H1 (cell line): ENCODE measurements around the gene NAV2. TPM values are rescaled to one million over a fixed set of nuclear protein-coding genes. Genes with fewer than 3 reads are reported as not detected.

Source experiments
- CTCF ChIA-PET: fragments of 300-600 bp; sonication (Branson Sonifier 250); formaldehyde crosslinking; loops from one replicate; lab custom pipeline; 2021; ENCODE audit not compliant: partially characterized antibody; lab: Charles Lee
- POLR2A ChIA-PET: fragments of 300-600 bp; sonication (Branson Sonifier 250); formaldehyde crosslinking; loops from one replicate; lab custom pipeline; 2021; ENCODE audit warnings: inconsistent platforms; ENCODE audit not compliant: partially characterized antibody; lab: Charles Lee
- DNase-seq, 2 experiments: peaks; one replicate each; pipeline versions ENCODE4 v3.0.0 to v3.0.0-alpha.2; 2010 to 2022; ENCODE audit warnings: low spot score in 2 of 2, low read depth in 1 of 2, mixed read lengths in 1 of 2
- FAIRE-seq: peaks from 2 replicates; lab custom pipeline; 2011; peaks lifted over from hg19 to GRCh38; lab: Jason Lieb, UNC
- H2AFZ ChIP-seq: 2 replicates; pipeline ENCODE4 v1.8.1; 2012; ENCODE audit warnings: low read length, inconsistent platforms
- H2AK5ac ChIP-seq: 2 replicates; pipeline ENCODE4 v1.6.1; 2013; ENCODE audit warnings: low read depth, low read length
- H2BK120ac ChIP-seq: replicated peaks from 2 replicates; pipeline ENCODE3; 2013; ENCODE audit warnings: low read depth, low read length, inconsistent platforms
- H2BK12ac ChIP-seq: 2 replicates; pipeline ENCODE4 v1.6.1; 2013; ENCODE audit warnings: low read depth, low read length
- H2BK15ac ChIP-seq: 2 replicates; pipeline ENCODE4 v1.6.1; 2013; ENCODE audit warnings: low read length
- H2BK20ac ChIP-seq: 2 replicates; pipeline ENCODE4 v1.6.1; 2013; ENCODE audit warnings: low read length
- H2BK5ac ChIP-seq: 2 replicates; pipeline ENCODE4 v1.6.1; 2013; ENCODE audit warnings: low read depth, low read length
- H3K14ac ChIP-seq: 2 replicates; pipeline ENCODE4 v1.6.1; 2013; ENCODE audit warnings: inconsistent platforms; ENCODE audit not compliant: insufficient read length
- H3K18ac ChIP-seq: 2 replicates; pipeline ENCODE4 v1.6.1; 2013; ENCODE audit warnings: low read length; ENCODE audit errors: extremely low read depth
- H3K23ac ChIP-seq: 2 replicates; pipeline ENCODE4 v1.6.1; 2013; ENCODE audit warnings: inconsistent platforms; ENCODE audit not compliant: insufficient read length
- H3K23me2 ChIP-seq: 2 replicates; pipeline ENCODE4 v1.6.1; 2013; ENCODE audit warnings: low read depth, low read length
- H3K27ac ChIP-seq: 2 replicates; pipeline ENCODE4 v1.6.1; 2011; ENCODE audit warnings: low read depth, low read length, inconsistent platforms
- H3K27me3 ChIP-seq, 4 experiments: replicated peaks in 1 of 4; 1 replicate in 1 of 4; 2 replicates in 3 of 4; pipeline versions ENCODE4 v1.6.1 to v1.8.1; 2011 to 2013; ENCODE audit warnings: low read length in 3 of 4, mild to moderate bottlenecking in 3 of 4, inconsistent platforms in 2 of 4, mixed read lengths in 2 of 4, moderate library complexity in 1 of 4; ENCODE audit not compliant: control insufficient read depth in 3 of 4, insufficient read depth in 3 of 4; ENCODE audit errors: extremely low read depth in 1 of 4
- H3K36me3 ChIP-seq, 4 experiments: 2 replicates each; pipeline versions ENCODE4 v1.6.1 to v1.8.1; 2011 to 2013; ENCODE audit warnings: mild to moderate bottlenecking in 4 of 4, low read length in 3 of 4, moderate library complexity in 2 of 4, control low read depth in 1 of 4, inconsistent platforms in 1 of 4; ENCODE audit not compliant: insufficient read depth in 4 of 4, control insufficient read depth in 2 of 4
- H3K4ac ChIP-seq: replicated peaks from 2 replicates; pipeline ENCODE3; 2013; ENCODE audit warnings: low read length, low read depth, mixed read lengths, inconsistent platforms; ENCODE audit not compliant: insufficient read length
- H3K4me1 ChIP-seq, 4 experiments: replicated peaks in 1 of 4; 1 replicate in 1 of 4; 2 replicates in 3 of 4; pipeline versions ENCODE4 v1.6.1 to v1.8.1; 2011 to 2013; ENCODE audit warnings: low read length in 3 of 4, inconsistent platforms in 2 of 4, mixed read lengths in 1 of 4; ENCODE audit not compliant: insufficient read depth in 4 of 4, control insufficient read depth in 3 of 4
- H3K4me2 ChIP-seq, 2 experiments: 2 replicates each; pipeline versions ENCODE4 v1.6.1 to v1.8.1; 2011 to 2013; ENCODE audit warnings: low read depth in 2 of 2, low read length in 2 of 2, control low read depth in 1 of 2, inconsistent platforms in 1 of 2, mild to moderate bottlenecking in 1 of 2; ENCODE audit not compliant: insufficient read depth in 1 of 2
- H3K4me3 ChIP-seq, 4 experiments: fragments of 200-600, 300-600 bp in 1 of 4; sonication (generic), shearing (Covaris generic), sonication (Bioruptor Twin) in 1 of 4; 2 replicates each; pipeline versions ENCODE4 v1.5.1 to v1.8.1; 2011 to 2016; ENCODE audit warnings: low read length in 4 of 4, low read depth in 3 of 4, control low read depth in 2 of 4, inconsistent platforms in 2 of 4, mild to moderate bottlenecking in 2 of 4, mixed read lengths in 1 of 4, moderate library complexity in 1 of 4; ENCODE audit not compliant: insufficient read depth in 2 of 4; ENCODE audit errors: extremely low read depth in 1 of 4
- H3K56ac ChIP-seq: replicated peaks from 2 replicates; pipeline ENCODE3; 2013; ENCODE audit warnings: low read depth, mild to moderate bottlenecking, mixed read lengths, low read length, inconsistent platforms; ENCODE audit not compliant: insufficient read length
- H3K79me1 ChIP-seq: 2 replicates; pipeline ENCODE4 v1.6.1; 2013; ENCODE audit warnings: low read depth, low read length, control low read depth
- H3K79me2 ChIP-seq, 2 experiments: 2 replicates each; pipeline versions ENCODE4 v1.6.1 to v1.8.1; 2012 to 2013; ENCODE audit warnings: low read length in 2 of 2, mild to moderate bottlenecking in 2 of 2, inconsistent platforms in 1 of 2; ENCODE audit not compliant: insufficient read depth in 2 of 2, control insufficient read depth in 1 of 2
- H3K9ac ChIP-seq, 4 experiments: replicated peaks in 1 of 4; 1 replicate in 1 of 4; 2 replicates in 3 of 4; pipeline versions ENCODE4 v1.6.1 to v1.8.1; 2011 to 2013; ENCODE audit warnings: low read depth in 3 of 4, low read length in 3 of 4, control low read depth in 2 of 4, mild to moderate bottlenecking in 2 of 4, moderate library complexity in 2 of 4, inconsistent platforms in 1 of 4; ENCODE audit errors: extremely low read depth in 1 of 4
- H3K9me3 ChIP-seq, 2 experiments: 2 replicates each; pipeline versions ENCODE4 v1.6.1 to v1.8.1; 2012 to 2013; ENCODE audit warnings: mild to moderate bottlenecking in 2 of 2, moderate library complexity in 2 of 2, control low read depth in 1 of 2, inconsistent platforms in 1 of 2, low read depth in 1 of 2, low read length in 1 of 2, mixed read lengths in 1 of 2; ENCODE audit not compliant: insufficient read depth in 2 of 2
- H4K20me1 ChIP-seq, 2 experiments: replicated peaks in 1 of 2; 2 replicates each; pipeline versions ENCODE3 to v1.8.1; 2011 to 2013; ENCODE audit warnings: inconsistent platforms in 2 of 2, low read length in 2 of 2, mild to moderate bottlenecking in 1 of 2; ENCODE audit not compliant: insufficient read depth in 2 of 2, control insufficient read depth in 1 of 2
- H4K5ac ChIP-seq: 2 replicates; pipeline ENCODE4 v1.6.1; 2013; ENCODE audit warnings: low read length, low read depth, mixed read lengths, inconsistent platforms; ENCODE audit not compliant: insufficient read length
- H4K8ac ChIP-seq: 2 replicates; pipeline ENCODE4 v1.8.0; 2013; ENCODE audit warnings: mild to moderate bottlenecking, moderate library complexity, low read length, inconsistent platforms; ENCODE audit not compliant: insufficient read depth; ENCODE audit errors: extremely low read depth
- H4K91ac ChIP-seq: replicated peaks from 2 replicates; pipeline ENCODE3; 2013; ENCODE audit warnings: low read length, mixed read lengths, inconsistent platforms; ENCODE audit not compliant: insufficient read length
- ASH2L ChIP-seq: fragments of 200-600, 300-600 bp; sonication (generic); IDR thresholded peaks from one replicate; pipeline ENCODE4 v1.7.1; 2017; ENCODE audit warnings: low read length
- CHD1 ChIP-seq: IDR thresholded peaks from 2 replicates; pipeline ENCODE4 v1.6.1; 2012; ENCODE audit warnings: low read depth, low read length, improper control_type of control experiment
- HDAC2 ChIP-seq, 2 experiments: fragments of 300-600 bp in 1 of 2; sonication (generic) in 1 of 2; IDR thresholded peaks; 2 replicates each; pipeline ENCODE4 v1.6.1; 2011 to 2012; ENCODE audit warnings: low read depth in 2 of 2, low read length in 2 of 2, mild to moderate bottlenecking in 2 of 2, moderate library complexity in 2 of 2, borderline replicate concordance in 1 of 2, inconsistent platforms in 1 of 2
- KDM5A ChIP-seq: fragments of 200-600 bp; IDR thresholded peaks from 2 replicates; pipeline ENCODE4 v1.7.1; 2012; ENCODE audit warnings: mild to moderate bottlenecking, low read length, inconsistent platforms, mixed read lengths
- MAFK ChIP-seq: IDR thresholded peaks from 2 replicates; pipeline ENCODE4 v1.6.1; 2012; ENCODE audit warnings: low read depth, mild to moderate bottlenecking, improper control_type of control experiment, low read length
- NANOG ChIP-seq: IDR thresholded peaks from 2 replicates; pipeline ENCODE4 v1.6.1; 2011; ENCODE audit warnings: low read length, low read depth, mild to moderate bottlenecking, inconsistent platforms; ENCODE audit not compliant: insufficient read depth, poor library complexity, severe bottlenecking
- POU5F1 ChIP-seq: IDR thresholded peaks from 2 replicates; pipeline ENCODE4 v1.6.1; 2011; ENCODE audit warnings: low read depth, mild to moderate bottlenecking, low read length, moderate library complexity
- RAD21 ChIP-seq, 2 experiments: IDR thresholded peaks in 1 of 2; conservative IDR thresholded peaks in 1 of 2; 2 replicates each; pipeline ENCODE4 v1.6.1; 2011; ENCODE audit warnings: low read depth in 2 of 2, low read length in 2 of 2, improper control_type of control experiment in 1 of 2, inconsistent platforms in 1 of 2, mild to moderate bottlenecking in 1 of 2, moderate library complexity in 1 of 2
- SAP30 ChIP-seq: fragments of 300-600 bp; sonication (generic); IDR thresholded peaks from 2 replicates; pipeline ENCODE4 v1.7.1; 2012; ENCODE audit warnings: low read length, moderate library complexity, mild to moderate bottlenecking, inconsistent platforms; ENCODE audit not compliant: insufficient read depth, insufficient replicate concordance
- SUZ12 ChIP-seq: fragments of 200-600 bp; sonication (generic); IDR thresholded peaks from 2 replicates; pipeline ENCODE4 v1.6.1; 2012; ENCODE audit warnings: mild to moderate bottlenecking, inconsistent platforms, low read length, moderate library complexity, mixed read lengths
- TAF7 ChIP-seq: optimal IDR thresholded peaks from 2 replicates; pipeline ENCODE3; 2011; ENCODE audit warnings: low read depth, mild to moderate bottlenecking, inconsistent platforms, low read length, moderate library complexity, borderline replicate concordance
- TEAD4 ChIP-seq: IDR thresholded peaks from 2 replicates; pipeline ENCODE4 v1.6.1; 2012; ENCODE audit warnings: low read depth, low read length, inconsistent platforms, mixed read lengths
- WGBS, 2 experiments: shearing (Covaris generic) in 1 of 2; methylation state at CpG; one replicate each; pipeline versions ENCODE4 v1.1.6 to v1.1.7; 2013 to 2015; ENCODE audit warnings: low lambda C conversion rate in 2 of 2, mixed read lengths in 2 of 2, inconsistent platforms in 1 of 2, low coverage in 1 of 2, missing lambda C conversion rate in 1 of 2; ENCODE audit not compliant: insufficient replicate concordance in 2 of 2, insufficient coverage in 1 of 2, insufficient read length in 1 of 2; ENCODE audit errors: extremely low coverage in 1 of 2, missing lambda C conversion rate in 1 of 2; 5-methylcytosine and 5-hydroxymethylcytosine counted together
- polyA plus RNA-seq, 7 experiments: library from polyadenylated mRNA; depleted of rRNA in 3 of 7; stranded (reverse) in 5 of 7; unstranded in 2 of 7; fragments of >200 nt in 5 of 7; fragments of 200-250 nt in 2 of 7; gene quantifications; 1 replicate in 5 of 7; 2 replicates in 1 of 7; 4 replicates in 1 of 7; pipeline versions ENCODE4 v1.2.1 to v1.2.3, GENCODE V29; 2011 to 2013; ENCODE audit warnings: missing spikeins in 2 of 7, mixed read lengths in 2 of 7
- total RNA-seq: library from RNA; stranded (reverse); fragmentation: NEBNext Ultra II Directional; extraction: Animal tissue kit (Norgen Biotek cat#: 25700); gene quantifications from 2 replicates; pipeline ENCODE4 v1.2.1, GENCODE V29; 2021
- TF ChIP-seq, protein P1 (sequence below): IDR thresholded peaks from 2 replicates; pipeline ENCODE4 v1.6.1; 2011; ENCODE audit warnings: low read depth, mild to moderate bottlenecking, low read length; ENCODE audit not compliant: insufficient read depth

NAV2 gene
- total and polyA plus RNA-seq, 2 of the 8 experiments (the other 6 are each of a cell fraction or from before 2014, with no cell fraction given): 35.6 to 73.6 TPM

DNA sequence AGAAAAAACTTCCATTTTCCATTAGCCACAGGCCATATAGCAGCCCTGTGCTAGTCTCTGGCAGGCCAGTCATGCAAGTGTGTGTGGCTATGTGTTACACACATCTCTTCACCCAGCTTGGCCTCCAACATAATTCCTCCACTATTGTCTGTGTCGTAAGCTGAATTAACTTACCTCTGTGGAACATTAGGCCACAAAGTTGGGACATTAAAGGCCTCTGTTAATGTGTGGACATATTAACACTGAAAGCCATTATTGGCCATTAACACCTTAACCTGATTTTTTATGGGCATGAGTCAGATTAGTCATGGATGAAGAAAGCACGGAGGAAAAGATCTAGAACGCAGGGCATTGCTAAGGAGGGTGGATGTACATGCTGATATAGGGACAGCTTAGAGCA is 347.5 kb downstream of the NAV2 start:
- DNase-seq: no peak
- Histone ChIP-seq H3K79me2 (no peaks in the 10 kb centered on the region), H3K23me2 (no peaks in the 10 kb centered on the region), H3K9me3 (no peaks in the 10 kb centered on the region), H4K20me1 (peaks cover 1 to 4% of the 10 kb centered on the region in 2 experiments), H3K4ac (no peak overlapping the region), H3K4me2 (no peak overlapping the region), H2AK5ac (no peak overlapping the region), H2AFZ (no peak overlapping the region), H3K27me3 (no peaks in the 10 kb centered on the region), H3K9ac (no peak overlapping the region), H3K27ac (no peak overlapping the region), H3K79me1 (no peaks in the 10 kb centered on the region), H4K91ac (no peak overlapping the region), H4K5ac (no peak overlapping the region), H2BK12ac (no peak overlapping the region), H3K4me3 (no peak overlapping the region), H3K18ac (no peak overlapping the region), H2BK5ac (no peak overlapping the region), H3K4me1 (peaks cover 0 to 6% (median 3%) of the 10 kb centered on the region in 4 experiments; a peak in 5 of 7 replicates), H2BK120ac (no peak overlapping the region), H2BK20ac (no peak overlapping the region), H3K23ac (no peak overlapping the region), H4K8ac (no peak overlapping the region), H2BK15ac (no peak overlapping the region), H3K56ac (no peak overlapping the region), H3K36me3 (peaks cover 11 to 69% (median 52%) of the 10 kb centered on the region in 4 experiments), H3K14ac (no peak overlapping the region)
- ChIA-PET POLR2A (no interaction called here), CTCF (interaction anchor here (1.0 to 5.6 kb wide), 3 partner anchors 15 to 109 kb away, joined by 3 to 28 read pairs (median 3); no protein-coding TSS in a partner anchor)
- 93% methylated on average over 3 of the region's 3 CpGs; no CpG with 5 or more reads in 1 of the 2 experiments for WGBS, 2 experiments
- FAIRE-seq: no peak
- TF ChIP-seq SUZ12: no peak
- TF ChIP-seq RAD21 (IDR thresholded peaks at IDR 0.05 in 1 of 2, conservative IDR thresholded peaks at IDR 0.05 in 1 of 2; ENCODE audit: low read depth in 2 of 2, low read length in 2 of 2): no peak
- TF ChIP-seq, protein P1, sequence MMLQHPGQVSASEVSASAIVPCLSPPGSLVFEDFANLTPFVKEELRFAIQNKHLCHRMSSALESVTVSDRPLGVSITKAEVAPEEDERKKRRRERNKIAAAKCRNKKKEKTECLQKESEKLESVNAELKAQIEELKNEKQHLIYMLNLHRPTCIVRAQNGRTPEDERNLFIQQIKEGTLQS: no peak
- TF ChIP-seq HDAC2 (IDR thresholded peaks at IDR 0.05; ENCODE audit: borderline replicate concordance in 1 of 2, low read depth in 2 of 2, low read length in 2 of 2): no peak
- TF ChIP-seq SAP30: no peak
- no peak for TF ChIP-seq KDM5A
- no peak for TF ChIP-seq ASH2L
- no peak for TF ChIP-seq CHD1
- no peak for TF ChIP-seq MAFK
- no peak for TF ChIP-seq NANOG
- no peak for TF ChIP-seq POU5F1
- no peak for TF ChIP-seq TEAD4
- no peak for TF ChIP-seq TAF7
